ENCODE data around the gene INTS4.

DNA sequence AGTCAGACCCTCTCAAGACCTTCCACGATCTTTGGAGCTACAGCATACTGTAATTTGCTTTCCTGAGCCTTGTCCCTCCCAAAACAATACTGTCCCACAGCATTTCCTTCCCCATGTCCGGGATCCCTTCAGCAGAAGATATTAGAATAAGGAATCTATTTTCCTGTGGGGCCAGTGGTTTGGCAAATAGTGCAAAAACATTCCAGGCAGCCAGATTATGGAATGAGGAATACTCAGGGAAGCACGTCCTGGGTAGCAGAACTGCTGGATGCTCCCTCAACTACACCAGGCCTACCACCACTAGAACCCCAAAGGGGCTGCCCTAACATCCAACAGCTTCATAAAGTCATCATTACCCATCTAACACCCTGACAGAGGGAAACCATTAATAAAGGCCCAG, 112.1 kb downstream of the INTS4 start:
- TF ChIP-seq EZH2 (IDR thresholded peaks at IDR 0.05; ENCODE audit: borderline replicate concordance, low read length) (no peak), CTCF (IDR thresholded peaks at IDR 0.05; ENCODE audit: low read length) (no peak)
